Body of pancreas (tissue), 4 donors: ENCODE data around the gene MEIS2. TPM values are rescaled to one million over a fixed set of nuclear protein-coding genes. Genes with fewer than 3 reads are reported as not detected.

Experiments
- ATAC-seq: fragments of 150-250 bp; one replicate; pipeline ENCODE4 v1.9.1; 2016
- DNase-seq, 4 donors: peaks; one replicate each; pipeline ENCODE4 v3.0.0-alpha.2; 2019
- H3K27ac ChIP-seq, 4 donors: fragments of 200-600 bp; sonication (generic); 1 replicate in 3 of 4; 2 replicates in 1 of 4; pipeline versions ENCODE4 v1.5.1 to v1.6.1; 2016 to 2019; ENCODE audit warnings: mild to moderate bottlenecking in 1 of 4, mixed read lengths in 1 of 4, moderate library complexity in 1 of 4
- H3K27me3 ChIP-seq, 2 donors: fragments of 200-600 bp; sonication (generic); one replicate each; pipeline ENCODE4 v1.6.0; 2016; ENCODE audit warnings: mild to moderate bottlenecking in 1 of 2
- H3K36me3 ChIP-seq, 2 donors: fragments of 200-600 bp; sonication (generic); replicated peaks in 1 of 2; 2 replicates each; pipeline ENCODE4 v1.5.1; 2016; ENCODE audit warnings: low read depth in 2 of 2; ENCODE audit not compliant: insufficient read depth in 1 of 2
- H3K4me1 ChIP-seq: fragments of 200-600 bp; sonication (generic); one replicate; pipeline ENCODE4 v1.6.0; 2016
- H3K4me3 ChIP-seq, 2 donors: fragments of 200-600 bp; sonication (generic); 1 replicate in 1 of 2; 2 replicates in 1 of 2; pipeline ENCODE4 v1.5.1; 2016 to 2019
- H3K9me3 ChIP-seq, 3 donors: fragments of 200-600 bp; sonication (generic); 1 replicate in 2 of 3; 2 replicates in 1 of 3; pipeline ENCODE4 v1.5.1; 2016
- POLR2A ChIP-seq, 3 donors: fragments of 450-650 bp; IDR thresholded peaks; one replicate each; pipeline ENCODE4 v1.6.1; 2016; ENCODE audit warnings: antibody characterized with exemption in 3 of 3, mild to moderate bottlenecking in 2 of 3
- WGBS, 2 donors: methylation state at CpG; one replicate each; pipeline ENCODE4 v1.1.5; 2017; 5-methylcytosine and 5-hydroxymethylcytosine counted together
- intact Hi-C: fragments of 100-400 bp; cut with DNase I; formaldehyde crosslinking; loops from one replicate; pipeline ENCODE4 v1.15.1; 2023
- total RNA-seq, 2 donors: library from RNA; depleted of rRNA; stranded (reverse); fragments of >200 nt; gene quantifications; one replicate each; pipeline ENCODE4 v1.1.0, GENCODE V29; 2016
- TF ChIP-seq, protein P1 (sequence below), 7 experiments: fragments of 450-650 bp in 4 of 7; fragments of 200-600 bp in 3 of 7; sonication (generic) in 3 of 7; IDR thresholded peaks; one replicate each; pipeline ENCODE4 v1.5.1; 2016 to 2019; ENCODE audit warnings: antibody characterized with exemption in 7 of 7

Gene MEIS2
- total RNA-seq, 2 donors from 2014 or later: 11.9 to 86.0 TPM

DNA sequence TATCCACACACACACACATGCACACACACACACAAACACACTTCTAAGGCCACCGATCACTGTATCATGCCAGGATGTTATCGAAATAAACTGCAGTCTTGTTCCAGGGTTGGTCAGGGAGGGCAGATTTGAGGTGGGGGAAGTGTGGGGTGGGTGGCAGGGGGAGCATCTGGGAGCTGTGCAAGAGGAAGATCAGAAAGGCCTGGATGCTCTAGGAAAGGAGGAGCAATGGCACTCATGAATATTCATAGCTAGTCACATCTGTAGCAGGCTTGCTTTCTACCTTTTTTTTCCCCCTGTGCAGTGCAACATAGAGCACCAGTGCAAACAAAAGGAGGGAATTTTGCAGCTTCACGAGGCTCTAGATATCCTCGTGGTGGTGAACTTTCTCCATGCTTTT lies 84.9 kb downstream of the MEIS2 start:
- no peaks in the 10 kb centered on the region for H3K9me3 ChIP-seq
- intact Hi-C loops: no loop called here
- no peak for ATAC-seq
- H3K4me3 ChIP-seq: no peak overlapping the region
- H3K27me3 ChIP-seq: no peaks in the 10 kb centered on the region
- no peaks in the 10 kb centered on the region for H3K36me3 ChIP-seq
- 55 to 69% methylated on average over 4 of the region's 4 CpGs for WGBS, 2 donors
- no peak for DNase-seq
- peak overlapping the region in 3 of 4 donors; percentile 40 to 63 (median 47) for H3K27ac ChIP-seq
- TF ChIP-seq, protein P1, sequence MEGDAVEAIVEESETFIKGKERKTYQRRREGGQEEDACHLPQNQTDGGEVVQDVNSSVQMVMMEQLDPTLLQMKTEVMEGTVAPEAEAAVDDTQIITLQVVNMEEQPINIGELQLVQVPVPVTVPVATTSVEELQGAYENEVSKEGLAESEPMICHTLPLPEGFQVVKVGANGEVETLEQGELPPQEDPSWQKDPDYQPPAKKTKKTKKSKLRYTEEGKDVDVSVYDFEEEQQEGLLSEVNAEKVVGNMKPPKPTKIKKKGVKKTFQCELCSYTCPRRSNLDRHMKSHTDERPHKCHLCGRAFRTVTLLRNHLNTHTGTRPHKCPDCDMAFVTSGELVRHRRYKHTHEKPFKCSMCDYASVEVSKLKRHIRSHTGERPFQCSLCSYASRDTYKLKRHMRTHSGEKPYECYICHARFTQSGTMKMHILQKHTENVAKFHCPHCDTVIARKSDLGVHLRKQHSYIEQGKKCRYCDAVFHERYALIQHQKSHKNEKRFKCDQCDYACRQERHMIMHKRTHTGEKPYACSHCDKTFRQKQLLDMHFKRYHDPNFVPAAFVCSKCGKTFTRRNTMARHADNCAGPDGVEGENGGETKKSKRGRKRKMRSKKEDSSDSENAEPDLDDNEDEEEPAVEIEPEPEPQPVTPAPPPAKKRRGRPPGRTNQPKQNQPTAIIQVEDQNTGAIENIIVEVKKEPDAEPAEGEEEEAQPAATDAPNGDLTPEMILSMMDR (IDR thresholded peaks at IDR 0.05): no peak
- H3K4me1 ChIP-seq: peaks cover 27% of the 10 kb centered on the region

DNA sequence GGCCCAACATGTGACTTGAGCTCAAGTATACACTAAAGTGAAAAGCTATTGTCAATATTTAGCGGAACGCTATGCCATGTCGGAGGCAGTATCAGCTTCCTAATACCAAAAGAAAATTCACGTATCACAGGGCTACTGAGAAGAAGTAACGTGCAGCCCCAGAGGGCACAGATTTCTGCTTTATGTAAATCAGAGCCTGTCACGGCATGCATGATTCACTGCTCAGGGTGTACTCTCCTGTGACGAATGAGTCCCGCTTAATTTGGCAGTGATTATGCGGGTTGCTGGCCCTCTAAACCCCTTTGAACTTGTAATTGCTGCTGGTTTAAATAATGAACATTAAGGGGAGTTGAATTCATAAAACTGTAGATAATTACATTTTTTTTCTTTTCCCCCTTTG lies 85.3 kb downstream of the MEIS2 start:
- TF ChIP-seq POLR2A (IDR thresholded peaks at IDR 0.05): no peak
- TF ChIP-seq, protein P1 (IDR thresholded peaks at IDR 0.05): no peak
- Histone ChIP-seq H3K36me3 (no peaks in the 10 kb centered on the region), H3K27me3 (no peaks in the 10 kb centered on the region), H3K27ac (peak overlapping the region in 3 of 4 donors; percentile 39 to 63 (median 40)), H3K9me3 (no peaks in the 10 kb centered on the region), H3K4me1 (peaks cover 24% of the 10 kb centered on the region), H3K4me3 (no peak overlapping the region)
- intact Hi-C loops: no loop called here
- whole genome bisulfite sequencing, 2 donors: 69 to 85% methylated on average over 9 of the region's 9 CpGs
- peak; percentile 35 for ATAC-seq
- no peak for DNase-seq

DNA sequence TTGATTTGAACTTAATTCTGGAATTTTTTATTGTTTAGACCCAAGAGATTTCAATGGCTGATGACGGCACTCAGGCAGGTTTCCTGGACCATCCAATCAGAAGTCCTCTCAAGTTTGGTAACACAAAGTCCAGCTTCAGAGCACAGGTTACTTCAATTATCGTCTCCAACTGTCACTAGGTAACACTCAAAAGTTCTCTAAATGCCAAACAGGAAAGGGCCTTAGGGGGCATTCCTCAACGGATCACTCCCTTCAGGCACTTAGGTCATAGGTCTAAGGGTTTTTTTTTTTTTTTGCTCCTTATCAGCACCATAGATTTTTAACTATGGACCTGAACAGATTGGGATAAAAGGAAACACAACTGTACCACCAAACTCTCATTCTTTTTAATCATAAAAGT lies 85.8 kb downstream of the MEIS2 start:
- no peak for ATAC-seq

DNA sequence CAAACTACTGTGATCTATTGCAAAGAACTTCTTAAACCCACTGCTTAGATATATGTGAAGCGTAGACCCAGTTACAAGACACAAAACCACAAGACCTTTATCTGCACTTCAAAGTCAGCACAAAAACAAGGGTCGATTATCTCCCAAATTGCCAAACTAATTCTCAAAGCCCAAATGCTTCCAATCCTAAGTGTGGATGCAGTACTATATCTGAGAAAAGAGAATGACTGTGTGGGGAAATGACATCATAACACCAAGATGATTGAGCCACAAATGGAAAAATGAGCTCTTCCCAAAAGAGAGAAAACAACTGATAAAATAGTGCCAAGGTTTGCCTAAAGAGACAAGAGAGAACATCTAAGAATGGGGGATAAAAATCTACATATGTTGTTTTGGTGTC lies 86.2 kb downstream of the MEIS2 start:
- Histone ChIP-seq H3K4me3 (no peak overlapping the region), H3K36me3 (no peaks in the 10 kb centered on the region), H3K4me1 (peaks cover 25% of the 10 kb centered on the region), H3K9me3 (no peaks in the 10 kb centered on the region), H3K27ac (peak overlapping the region in 2 of 4 donors; percentile 39 to 63), H3K27me3 (no peaks in the 10 kb centered on the region)
- ATAC-seq (no peak), DNase-seq (no peak)
- WGBS, 2 donors: 36 to 48% methylated on average over 2 of the region's 2 CpGs
- TF ChIP-seq, protein P1 (IDR thresholded peaks at IDR 0.05): no peak
- TF ChIP-seq POLR2A (IDR thresholded peaks at IDR 0.05): no peak
- intact Hi-C loops: no loop called here

More for the DNA sequence above, 85.8 kb downstream of the MEIS2 start:
- Histone ChIP-seq H3K36me3 (no peaks in the 10 kb centered on the region), H3K9me3 (no peaks in the 10 kb centered on the region), H3K4me1 (peaks cover 25% of the 10 kb centered on the region), H3K4me3 (no peak overlapping the region), H3K27me3 (no peaks in the 10 kb centered on the region), H3K27ac (peak overlapping the region in 3 of 4 donors; percentile 39 to 63 (median 40))
- intact Hi-C loops: no loop called here
- WGBS, 2 donors: 67 to 72% methylated on average over 3 of the region's 3 CpGs
- no peak for TF ChIP-seq POLR2A (IDR thresholded peaks at IDR 0.05)
- TF ChIP-seq, protein P1 (IDR thresholded peaks at IDR 0.05): no peak
- no peak for DNase-seq

DNA sequence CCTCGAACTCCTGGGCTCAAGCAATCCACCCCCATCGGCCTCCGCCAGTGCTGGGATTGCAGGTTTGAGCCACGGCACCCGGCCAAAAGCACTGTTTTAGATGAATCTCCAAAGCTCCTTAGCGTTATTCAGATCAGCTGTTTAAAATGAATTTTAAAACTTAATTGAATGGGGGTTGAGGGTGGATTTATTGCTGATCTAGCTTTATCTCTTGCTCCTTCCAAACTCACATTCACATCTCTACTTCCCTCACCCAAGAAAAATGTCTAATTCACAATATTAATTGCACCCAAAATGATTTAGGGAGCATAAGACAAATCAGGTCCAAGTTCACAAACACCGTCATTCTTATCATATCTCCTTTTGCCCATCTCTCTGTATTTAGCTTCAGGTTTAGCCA lies 89.8 kb downstream of the MEIS2 start:
- intact Hi-C loops: no loop called here
- TF ChIP-seq, protein P1 (IDR thresholded peaks at IDR 0.05): no peak
- TF ChIP-seq POLR2A (IDR thresholded peaks at IDR 0.05): no peak
- no peak overlapping the region for H3K4me3 ChIP-seq
- no peak for DNase-seq
- WGBS, 2 donors: 94% methylated on average over 7 of the region's 7 CpGs
- H3K9me3 ChIP-seq: no peaks in the 10 kb centered on the region
- no peak for ATAC-seq
- no peak overlapping the region for H3K27ac ChIP-seq
- no peaks in the 10 kb centered on the region for H3K36me3 ChIP-seq
- peaks cover 26% of the 10 kb centered on the region for H3K4me1 ChIP-seq
- no peaks in the 10 kb centered on the region for H3K27me3 ChIP-seq
